GM04503 (cell line): ENCODE measurements around the gene FILIP1L.

Experiments
- DNase-seq: peaks from one replicate; pipeline ENCODE4 v3.0.0-alpha.2; 2012; ENCODE audit warnings: low read depth

The FILIP1L gene

DNA sequence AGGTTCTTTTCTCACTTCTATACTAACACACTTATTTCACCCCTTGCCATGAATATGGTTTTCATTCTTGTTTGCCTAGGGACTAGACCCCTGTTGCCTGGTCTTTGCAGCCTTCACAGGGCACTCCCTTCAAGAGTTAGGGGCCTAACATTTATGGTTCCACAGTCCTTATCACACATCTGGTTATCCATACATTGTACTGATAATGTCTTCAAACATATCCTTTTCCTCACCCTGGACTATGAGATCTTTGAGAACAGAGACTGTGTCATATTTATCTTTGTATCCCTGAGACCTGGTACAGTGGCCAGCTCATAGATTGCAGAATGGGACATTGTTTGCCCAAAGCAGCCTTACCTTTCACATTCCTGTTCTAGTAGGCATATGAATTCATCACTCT lies 190.4 kb downstream of the FILIP1L start:
- no peak for DNase-seq

- DNase-seq = no peak
These were observed 192.3 kb downstream of the FILIP1L start for GRCh38 chr3:99921986-99922385.

GRCh38 chr3:99921377-99921695 lies 193.0 kb downstream of the FILIP1L start:
- DNase-seq = no peak

GRCh38 chr3:99920481-99921376 lies 193.6 kb downstream of the FILIP1L start:
- DNase-seq = no peak

DNA sequence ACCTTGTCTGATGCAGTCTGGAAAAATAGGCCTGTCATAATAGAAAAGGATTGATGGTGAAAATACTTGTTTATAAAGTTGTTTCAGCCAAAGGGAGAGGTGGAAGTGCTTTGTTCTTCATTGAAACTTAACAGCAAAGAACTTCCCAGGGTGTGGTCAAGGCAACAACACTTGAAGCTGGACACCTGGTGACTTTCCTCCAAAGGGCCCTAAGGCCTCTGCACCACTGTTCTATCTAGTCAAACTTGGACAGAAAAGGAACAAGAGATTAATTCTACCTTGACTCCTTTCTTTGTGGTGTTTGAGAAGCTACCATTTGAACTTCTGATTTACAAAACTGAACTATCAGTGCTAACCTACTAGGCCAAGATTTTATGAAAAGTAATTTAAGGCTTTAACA lies 194.6 kb downstream of the FILIP1L start:
- DNase-seq = no peak

- DNase-seq = no peak
These were observed 195.6 kb downstream of the FILIP1L start for GRCh38 chr3:99918715-99919114.

DNA sequence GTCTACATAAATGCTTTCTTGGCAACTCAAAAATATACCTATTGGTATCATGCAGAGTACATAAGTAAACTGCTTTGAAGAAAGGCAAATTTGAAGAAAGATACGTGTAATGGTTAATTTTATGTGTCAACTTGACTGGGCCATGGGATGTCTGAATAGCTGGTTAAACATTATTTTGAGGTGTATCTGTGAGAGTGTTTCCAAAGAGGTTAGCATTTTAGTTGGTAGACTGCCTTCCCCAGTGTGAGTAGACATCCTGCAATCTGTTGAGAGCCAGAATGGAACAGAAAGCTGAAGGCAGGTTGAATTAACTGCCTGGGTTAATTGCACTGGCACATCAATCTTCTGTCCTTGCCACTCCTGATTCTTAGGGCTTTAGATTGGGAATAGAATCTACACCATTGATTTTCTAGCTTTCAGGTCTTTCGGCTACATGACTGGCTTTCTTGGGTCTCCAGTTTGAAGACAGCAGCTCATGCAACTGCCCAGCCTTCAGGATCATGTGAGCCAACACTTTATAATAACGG lies 198.3 kb downstream of the FILIP1L start:
- DNase-seq = no peak

DNA sequence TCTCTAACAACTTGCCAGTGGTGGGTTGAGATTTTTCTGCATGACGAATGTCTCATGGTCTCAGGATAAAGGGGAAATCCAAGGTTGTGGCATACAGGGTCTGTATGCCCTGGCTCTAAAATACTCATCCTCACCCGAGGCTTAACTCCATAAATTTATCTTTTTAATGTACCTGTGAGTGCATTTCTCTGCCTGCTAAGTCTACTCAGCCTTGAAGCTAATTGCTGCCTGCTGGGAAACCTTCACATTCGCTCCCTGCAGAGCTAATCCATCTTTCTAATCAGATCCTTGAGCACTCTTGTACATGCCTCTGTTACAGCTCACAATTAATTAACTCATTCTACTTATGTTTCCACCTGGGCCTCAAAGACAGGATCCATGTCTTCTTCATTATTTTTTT lies 202.9 kb downstream of the FILIP1L start:
- no peak for DNase-seq

DNA sequence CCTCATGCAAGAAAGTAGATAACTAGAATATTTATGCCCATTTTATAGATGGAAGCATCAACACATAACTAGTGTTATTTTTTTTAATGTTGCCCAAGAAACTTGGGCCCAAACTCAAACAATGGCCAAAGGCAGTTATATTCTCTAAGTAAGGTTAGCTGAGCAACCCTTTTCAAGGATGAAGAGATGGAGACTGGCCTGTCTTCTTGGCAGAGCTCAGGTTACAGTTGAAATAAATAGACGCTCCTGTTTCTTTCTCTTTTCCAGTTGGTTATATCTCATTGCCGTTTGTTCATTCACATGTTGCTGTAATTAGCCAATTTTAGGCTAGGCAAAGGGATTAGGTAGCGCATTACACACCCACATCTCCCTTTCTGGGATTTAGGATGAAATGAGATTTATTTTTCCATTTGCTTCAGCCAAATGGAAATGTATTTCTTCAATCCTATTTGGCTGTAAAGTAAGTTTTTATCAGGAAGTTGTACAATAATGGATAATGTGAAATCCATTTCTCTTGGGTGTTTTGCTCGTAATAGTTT lies 203.5 kb downstream of the FILIP1L start:
- DNase-seq = no peak

DNA sequence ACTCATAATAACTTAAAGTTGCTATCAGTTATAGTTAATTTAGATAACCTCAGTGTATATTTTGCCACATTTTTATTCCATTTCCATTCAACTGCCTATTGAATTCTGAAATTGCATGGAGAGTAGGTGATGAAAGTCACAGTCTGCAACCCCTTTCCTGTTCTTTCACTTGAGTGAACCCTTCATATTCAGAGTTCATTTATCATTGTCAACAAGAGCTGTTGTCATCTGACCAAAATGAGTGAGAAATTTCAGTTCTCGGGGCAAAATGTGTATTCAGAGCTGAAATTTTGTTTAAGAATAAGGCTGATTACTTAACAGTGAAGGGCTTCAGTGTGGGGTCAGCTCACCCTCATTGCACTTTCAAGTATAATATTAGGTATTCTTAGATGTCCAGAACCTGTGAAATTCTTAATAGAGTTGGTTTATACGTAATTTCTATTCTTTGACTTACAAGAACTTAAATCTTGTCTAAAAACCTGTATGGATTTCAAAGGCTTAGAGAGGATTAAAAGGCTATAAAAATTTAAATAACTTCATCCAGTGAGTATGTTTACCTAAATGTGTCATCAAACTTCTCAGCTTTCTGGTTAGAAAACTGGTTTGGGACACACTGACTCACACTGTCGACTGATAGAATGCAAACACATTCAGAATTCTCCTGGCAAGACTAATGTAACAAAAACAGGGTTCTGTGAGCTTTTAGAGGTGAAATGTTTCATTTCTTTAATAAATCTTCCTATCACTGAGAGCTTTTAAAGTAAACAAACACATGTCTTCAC lies 204.4 kb downstream of the FILIP1L start:
- no peak for DNase-seq

GRCh38 chr3:99907959-99908544 lies 206.2 kb downstream of the FILIP1L start:
- no peak for DNase-seq

DNA sequence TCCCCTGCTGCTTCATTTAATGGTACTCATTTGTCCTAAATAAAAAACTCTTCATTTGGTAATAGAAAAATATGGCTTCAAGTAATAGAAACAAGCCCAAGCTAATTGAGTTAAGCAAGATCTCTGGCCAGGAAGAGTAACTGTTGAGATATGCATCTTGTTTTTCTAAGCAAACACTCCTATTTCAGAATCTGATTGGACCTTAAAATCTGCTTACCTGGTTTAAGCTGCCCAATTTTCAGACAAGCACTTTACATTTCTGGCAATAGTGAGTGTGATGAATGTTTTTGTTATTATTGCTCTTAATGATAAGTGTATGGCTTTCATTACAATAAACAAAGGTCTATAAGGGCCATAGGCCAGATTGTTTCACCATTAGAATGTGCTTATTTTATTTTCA lies 210.4 kb downstream of the FILIP1L start:
- DNase-seq = no peak

- DNase-seq = no peak
These were observed 212.2 kb downstream of the FILIP1L start for GRCh38 chr3:99902091-99902490.

- DNase-seq = peak; percentile 82
These were observed 212.9 kb downstream of the FILIP1L start for GRCh38 chr3:99901200-99901926.

DNA sequence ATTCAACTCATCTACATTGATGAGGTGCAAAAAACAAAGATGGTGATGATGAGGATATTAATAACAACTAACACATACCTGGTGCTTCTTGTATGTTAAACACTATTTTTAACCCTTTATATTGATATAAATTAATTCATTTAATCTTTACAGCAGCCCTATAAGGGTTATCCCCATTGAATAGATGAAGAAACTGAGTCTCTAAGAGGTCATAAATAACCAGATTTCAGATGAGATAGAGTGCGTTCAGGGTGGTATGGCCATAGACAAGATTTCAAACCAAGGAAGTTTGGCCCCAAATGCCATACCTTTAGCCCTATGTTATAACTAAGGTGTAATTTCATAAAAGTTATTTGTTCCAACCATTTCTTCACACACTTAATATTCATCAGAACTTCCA lies 214.1 kb downstream of the FILIP1L start:
- DNase-seq = no peak

- DNase-seq = no peak
These were observed 214.7 kb downstream of the FILIP1L start for GRCh38 chr3:99899603-99900002.

DNA sequence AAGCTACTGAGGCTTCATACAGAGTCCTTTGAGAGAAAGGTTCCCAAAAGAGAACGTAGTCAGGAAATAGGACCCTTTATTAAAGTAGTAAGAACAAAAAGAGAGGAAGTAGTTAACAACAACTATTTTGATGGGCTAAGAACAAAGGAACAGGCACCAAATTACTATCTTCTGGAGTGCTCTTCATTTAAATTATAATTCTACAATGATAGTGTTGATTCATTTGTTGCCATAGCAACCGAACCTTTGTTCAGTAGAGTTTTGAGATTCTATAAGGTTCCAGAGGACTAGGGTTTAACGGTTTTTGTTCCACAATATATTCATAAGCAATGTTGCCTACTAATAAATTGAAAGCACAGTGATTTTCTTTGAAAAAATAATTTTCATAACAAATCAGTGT lies 217.8 kb downstream of the FILIP1L start:
- DNase-seq = no peak

DNA sequence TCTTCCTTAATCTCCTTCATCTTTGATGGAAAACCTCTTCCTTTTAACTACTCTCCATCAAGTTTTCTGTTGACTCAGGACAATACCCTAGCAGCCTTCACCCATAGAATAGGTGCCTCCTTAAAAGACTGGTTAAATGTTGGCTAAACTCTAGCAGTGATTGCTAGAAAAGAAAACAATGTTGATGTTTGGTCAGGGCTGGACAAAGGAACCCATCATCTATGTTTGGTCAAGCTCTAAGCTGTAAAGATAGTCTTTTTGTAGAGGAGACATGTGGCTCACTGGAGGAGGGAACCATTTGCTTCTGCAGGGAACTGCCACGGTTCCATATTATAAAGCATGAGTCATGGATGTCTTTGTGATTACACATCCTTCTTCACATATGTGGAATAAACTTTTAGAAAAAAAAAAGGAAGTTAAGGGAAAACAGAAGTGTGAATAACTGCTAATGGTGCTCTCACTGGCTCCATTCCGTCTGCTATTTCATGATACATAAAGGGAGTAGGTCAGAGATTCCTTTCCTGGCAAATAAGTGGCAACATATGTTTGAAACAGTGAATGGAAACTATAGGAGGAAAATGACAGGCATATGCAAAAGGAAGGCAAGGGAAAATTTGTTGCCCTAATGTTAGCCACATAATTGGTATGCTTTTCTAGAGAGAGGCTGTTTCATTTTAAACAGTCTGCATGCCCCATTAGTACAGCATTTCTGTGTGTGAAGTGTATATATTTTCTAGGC lies 218.4 kb downstream of the FILIP1L start:
- DNase-seq = peak; percentile 69

DNA sequence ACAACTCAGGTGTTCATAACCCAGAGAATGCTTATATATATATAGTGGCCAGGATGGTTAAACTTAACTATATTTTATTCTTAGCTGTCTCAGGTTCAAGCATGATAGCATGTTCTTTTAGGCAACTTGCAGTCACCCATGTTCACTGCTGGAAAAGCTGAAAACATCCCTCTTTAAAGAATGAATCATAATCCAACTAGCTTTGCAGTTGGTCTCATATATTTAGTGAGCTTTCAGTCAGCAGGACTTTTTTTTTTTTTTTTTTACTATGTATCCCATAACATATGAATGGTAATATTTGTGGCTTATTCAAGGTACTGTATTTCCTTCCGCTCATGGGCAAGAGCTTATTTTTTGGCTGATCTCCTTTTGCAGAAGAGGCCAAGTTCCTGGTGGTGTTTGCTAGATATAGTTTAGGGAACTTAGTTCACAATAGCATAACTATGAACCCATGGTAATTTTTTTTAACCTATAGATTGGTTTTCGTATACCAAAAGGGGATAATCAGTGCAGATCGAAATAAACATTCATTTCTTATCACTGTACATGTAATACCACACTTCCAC lies 219.1 kb downstream of the FILIP1L start:
- no peak for DNase-seq

DNA sequence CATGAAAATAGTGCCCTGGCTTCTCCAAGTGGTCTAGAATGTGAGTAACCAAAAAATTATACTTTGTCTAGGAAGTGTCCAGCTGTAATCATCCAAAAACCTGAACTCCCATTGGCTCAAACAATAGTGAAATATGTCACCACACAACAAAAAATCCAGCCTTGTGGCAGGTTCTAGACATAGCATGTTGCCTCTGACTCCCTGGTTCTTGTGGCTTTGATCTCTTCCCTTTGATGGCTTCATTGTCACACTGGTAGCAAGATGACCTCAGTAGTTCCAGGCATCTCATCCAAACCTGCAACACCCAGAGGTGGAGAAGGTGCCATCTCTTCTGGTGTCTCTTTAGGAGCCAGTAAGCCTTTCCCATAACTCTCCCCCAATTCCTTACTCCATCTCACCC lies 222.0 kb downstream of the FILIP1L start:
- no peak for DNase-seq
